Suprapubic skin (tissue), 4 donors: ENCODE results near the gene GLIS2. TPM values are rescaled to one million over a fixed set of nuclear protein-coding genes. Genes with fewer than 3 reads are reported as not detected.
A peak's percentile ranks its signal among the peaks of the same experiment; 100 is the strongest.

Source experiments
- DNase-seq, 2 donors: peaks; one replicate each; pipeline ENCODE4 v3.0.0-alpha.2; 2019; ENCODE audit warnings: low spot score in 2 of 2
- H3K27ac ChIP-seq: fragments of 200-600 bp; sonication (generic); one replicate; pipeline ENCODE4 v1.5.1; 2019
- H3K27me3 ChIP-seq: fragments of 200-600 bp; sonication (generic); one replicate; pipeline ENCODE4 v1.5.1; 2019
- H3K36me3 ChIP-seq: fragments of 200-600 bp; sonication (generic); one replicate; pipeline ENCODE4 v1.5.1; 2019
- H3K4me1 ChIP-seq: fragments of 200-600 bp; sonication (generic); one replicate; pipeline ENCODE4 v1.5.1; 2019
- H3K4me3 ChIP-seq: fragments of 200-600 bp; sonication (generic); one replicate; pipeline ENCODE4 v1.5.1; 2019; ENCODE audit warnings: mild to moderate bottlenecking
- H3K9me3 ChIP-seq: fragments of 200-600 bp; sonication (generic); one replicate; pipeline ENCODE4 v1.5.1; 2019
- EP300 ChIP-seq: sonication (generic); formaldehyde crosslinking; IDR thresholded peaks from one replicate; pipeline ENCODE4 v1.6.1; 2017; ENCODE audit warnings: antibody characterized with exemption
- POLR2A ChIP-seq, 2 donors: fragments of 450-650 bp; IDR thresholded peaks; one replicate each; pipeline ENCODE4 v1.6.1; 2017; ENCODE audit warnings: antibody characterized with exemption in 2 of 2, mild to moderate bottlenecking in 2 of 2, moderate library complexity in 2 of 2
- POLR2AphosphoS5 ChIP-seq, 3 donors: sonication (generic); formaldehyde crosslinking; IDR thresholded peaks; one replicate each; pipeline ENCODE4 v1.6.1; 2017; ENCODE audit warnings: antibody characterized with exemption in 3 of 3
- WGBS: methylation state at CpG from one replicate; pipeline ENCODE4 v1.1.5; 2018; 5-methylcytosine and 5-hydroxymethylcytosine counted together
- total RNA-seq, 4 donors: library from RNA; depleted of rRNA; stranded (reverse); fragments of >200 nt; gene quantifications; one replicate each; pipeline ENCODE4 v1.1.0, GENCODE V29; 2016
- TF ChIP-seq, protein P1 (sequence below), 2 donors: fragments of 200-600 bp in 1 of 2; fragments of 450-650 bp in 1 of 2; sonication (generic) in 1 of 2; IDR thresholded peaks; one replicate each; pipeline ENCODE4 v1.5.1; 2016 to 2019; ENCODE audit warnings: antibody characterized with exemption in 2 of 2, mild to moderate bottlenecking in 1 of 2, moderate library complexity in 1 of 2

GLIS2 gene
- total RNA-seq, 4 donors from 2014 or later, result 1.1 to 3.1 (median 2.3) TPM

DNA sequence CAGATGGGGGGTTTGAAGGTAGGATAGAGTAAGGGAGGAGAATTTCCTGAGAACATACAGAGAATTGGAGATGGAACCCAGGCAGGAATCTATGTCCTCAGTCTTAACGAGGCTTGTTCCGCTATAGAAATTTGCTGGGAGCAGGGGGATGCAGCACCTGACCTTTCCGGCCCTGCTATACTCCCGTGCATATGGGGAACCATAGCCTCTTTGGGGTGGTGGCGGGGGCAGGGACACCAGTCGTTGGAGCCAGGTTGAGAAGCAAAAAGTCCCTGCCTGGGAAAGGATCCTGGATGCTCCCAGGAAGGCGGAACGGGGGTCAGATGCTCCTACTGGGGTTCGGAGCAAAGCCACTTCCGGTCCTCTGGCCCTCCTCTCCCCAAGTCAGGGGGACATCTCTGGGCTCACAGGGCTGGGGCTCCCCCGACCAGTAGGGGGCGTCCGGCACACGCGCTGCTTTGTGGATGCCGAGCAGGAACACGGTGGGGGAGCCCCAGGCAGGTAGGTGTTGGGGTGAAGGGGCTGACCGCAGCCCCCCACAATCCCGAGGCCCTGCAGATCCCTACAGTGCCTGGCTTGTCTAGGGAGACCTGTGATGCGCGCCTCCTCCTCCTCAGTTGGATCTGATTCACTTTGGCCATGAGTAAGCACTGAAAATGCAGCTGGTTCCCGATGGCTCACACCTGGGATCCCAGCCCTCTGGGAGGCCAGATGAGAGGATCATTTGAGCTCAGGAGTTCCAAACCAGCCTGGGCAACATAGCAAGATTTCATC is 27.5 kb upstream of the GLIS2 start:
- no peak overlapping the region for H3K4me3 ChIP-seq

DNA sequence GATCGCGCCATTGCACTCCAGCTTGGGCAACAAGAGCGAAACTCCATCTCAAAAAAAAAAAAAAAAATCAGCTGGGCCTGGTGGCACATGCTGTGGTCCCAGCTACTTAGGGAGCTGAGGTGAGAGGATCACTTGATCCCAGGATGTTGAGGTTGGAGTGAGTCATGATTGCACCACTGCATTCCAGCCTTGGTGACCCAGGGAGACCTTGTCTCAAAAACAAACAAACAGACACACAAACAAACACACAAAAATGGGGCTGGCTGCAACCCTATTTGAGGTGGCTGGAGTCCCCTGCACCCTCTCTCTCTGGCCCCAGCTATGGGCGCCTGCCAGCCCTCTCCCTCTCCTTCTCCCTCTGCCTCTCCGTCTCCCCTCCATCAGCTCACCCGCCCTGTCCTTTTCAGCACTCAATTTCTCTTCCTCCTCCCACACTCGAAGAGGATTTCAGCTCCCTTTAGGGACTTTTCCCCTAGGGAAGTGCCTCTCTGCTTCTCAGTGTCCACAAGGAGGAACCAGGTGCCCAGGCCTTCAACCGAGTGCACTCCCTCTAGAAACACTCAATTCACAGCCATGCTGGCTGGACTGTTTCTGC is 25.5 kb upstream of the GLIS2 start:
- TF ChIP-seq POLR2A (IDR thresholded peaks at IDR 0.05) (no peak), POLR2AphosphoS5 (IDR thresholded peaks at IDR 0.05) (no peak), EP300 (no peak)
- TF ChIP-seq, protein P1, sequence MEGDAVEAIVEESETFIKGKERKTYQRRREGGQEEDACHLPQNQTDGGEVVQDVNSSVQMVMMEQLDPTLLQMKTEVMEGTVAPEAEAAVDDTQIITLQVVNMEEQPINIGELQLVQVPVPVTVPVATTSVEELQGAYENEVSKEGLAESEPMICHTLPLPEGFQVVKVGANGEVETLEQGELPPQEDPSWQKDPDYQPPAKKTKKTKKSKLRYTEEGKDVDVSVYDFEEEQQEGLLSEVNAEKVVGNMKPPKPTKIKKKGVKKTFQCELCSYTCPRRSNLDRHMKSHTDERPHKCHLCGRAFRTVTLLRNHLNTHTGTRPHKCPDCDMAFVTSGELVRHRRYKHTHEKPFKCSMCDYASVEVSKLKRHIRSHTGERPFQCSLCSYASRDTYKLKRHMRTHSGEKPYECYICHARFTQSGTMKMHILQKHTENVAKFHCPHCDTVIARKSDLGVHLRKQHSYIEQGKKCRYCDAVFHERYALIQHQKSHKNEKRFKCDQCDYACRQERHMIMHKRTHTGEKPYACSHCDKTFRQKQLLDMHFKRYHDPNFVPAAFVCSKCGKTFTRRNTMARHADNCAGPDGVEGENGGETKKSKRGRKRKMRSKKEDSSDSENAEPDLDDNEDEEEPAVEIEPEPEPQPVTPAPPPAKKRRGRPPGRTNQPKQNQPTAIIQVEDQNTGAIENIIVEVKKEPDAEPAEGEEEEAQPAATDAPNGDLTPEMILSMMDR (IDR thresholded peaks at IDR 0.05), result no peak
- Histone ChIP-seq H3K27me3 (peaks cover 2% of the 10 kb centered on the region), H3K4me1 (peaks cover 28% of the 10 kb centered on the region), H3K36me3 (no peaks in the 10 kb centered on the region), H3K9me3 (no peaks in the 10 kb centered on the region), H3K4me3 (no peak overlapping the region), H3K27ac (no peak overlapping the region)
- WGBS, result 83% methylated on average over 8 of the region's 8 CpGs
- DNase-seq, result no peak

More for the DNA sequence above, 27.5 kb upstream of the GLIS2 start:
- Histone ChIP-seq H3K4me1 (peaks cover 15% of the 10 kb centered on the region), H3K27me3 (peaks cover 7% of the 10 kb centered on the region), H3K9me3 (no peaks in the 10 kb centered on the region), H3K27ac (no peak overlapping the region), H3K36me3 (no peaks in the 10 kb centered on the region)
- 14% methylated on average over 17 of the region's 22 CpGs for WGBS
- peak; percentile 86 to 89 for DNase-seq
- TF ChIP-seq, protein P1 (IDR thresholded peaks at IDR 0.05), result peak; percentile 82 to 93
- TF ChIP-seq POLR2A (IDR thresholded peaks at IDR 0.05) (no peak), POLR2AphosphoS5 (IDR thresholded peaks at IDR 0.05) (no peak)

DNA sequence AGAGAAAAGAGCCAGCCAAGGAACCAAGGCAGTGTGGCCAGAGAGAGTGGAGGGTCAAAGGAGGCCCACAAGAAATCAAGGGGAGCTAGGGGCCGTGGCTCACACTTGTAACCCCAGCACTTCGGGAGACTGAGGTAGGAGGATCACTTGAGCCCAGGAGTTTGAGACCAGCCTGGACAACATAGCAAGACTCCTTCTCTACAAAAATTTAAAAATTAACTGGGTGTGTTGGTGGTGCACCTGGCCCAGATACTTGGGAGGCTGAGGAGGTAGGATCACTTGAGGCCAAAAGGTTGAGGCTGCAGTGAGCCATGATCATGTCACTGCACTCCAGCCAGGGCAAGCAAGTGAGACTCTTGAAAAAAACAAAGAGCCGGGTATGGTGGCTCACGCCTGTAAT is 24.2 kb upstream of the GLIS2 start:
- TF ChIP-seq POLR2AphosphoS5 (IDR thresholded peaks at IDR 0.05), result no peak
- no peak for TF ChIP-seq POLR2A (IDR thresholded peaks at IDR 0.05)
- no peak for TF ChIP-seq EP300
- TF ChIP-seq, protein P1 (IDR thresholded peaks at IDR 0.05), result no peak
- no peak overlapping the region for H3K27ac ChIP-seq
- H3K4me3 ChIP-seq, result no peak overlapping the region
- WGBS, result 86% methylated on average over 4 of the region's 4 CpGs
- H3K36me3 ChIP-seq, result no peaks in the 10 kb centered on the region
- H3K9me3 ChIP-seq, result no peaks in the 10 kb centered on the region
- DNase-seq, result no peak
- H3K4me1 ChIP-seq, result peaks cover 28% of the 10 kb centered on the region
- no peaks in the 10 kb centered on the region for H3K27me3 ChIP-seq

DNA sequence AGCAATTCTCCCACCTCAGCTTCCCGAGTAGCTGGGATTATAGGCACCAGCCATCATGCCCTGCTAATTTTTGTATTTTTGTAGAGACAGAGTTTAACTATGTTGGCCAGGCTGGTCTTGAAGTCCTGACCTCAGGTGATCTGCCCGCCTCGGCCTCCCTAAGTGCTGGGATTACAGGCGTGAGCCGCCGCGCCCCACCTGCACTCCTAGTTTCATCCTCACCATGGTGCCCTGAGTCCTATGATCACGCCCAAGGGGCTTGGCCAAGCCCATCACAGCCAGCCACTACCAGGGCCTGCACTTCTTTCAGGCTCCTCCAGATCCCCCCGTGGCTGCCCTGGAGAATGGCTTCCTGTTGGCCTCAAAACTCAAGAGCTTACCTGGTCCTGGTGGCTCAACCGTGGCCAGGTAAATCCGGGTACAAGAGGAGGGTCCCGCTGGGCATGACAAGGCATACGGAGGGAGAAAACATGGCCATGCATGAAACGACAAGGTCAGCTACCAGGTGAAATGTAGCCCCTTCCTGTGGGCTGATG is 22.6 kb upstream of the GLIS2 start:
- no peaks in the 10 kb centered on the region for H3K9me3 ChIP-seq
- WGBS, result 69% methylated on average over 12 of the region's 14 CpGs
- H3K4me1 ChIP-seq, result peaks cover 31% of the 10 kb centered on the region
- TF ChIP-seq, protein P1 (IDR thresholded peaks at IDR 0.05), result no peak
- TF ChIP-seq POLR2AphosphoS5 (IDR thresholded peaks at IDR 0.05), result no peak
- no peak for TF ChIP-seq EP300
- no peak for TF ChIP-seq POLR2A (IDR thresholded peaks at IDR 0.05)
- no peaks in the 10 kb centered on the region for H3K27me3 ChIP-seq
- no peak overlapping the region for H3K27ac ChIP-seq
- H3K36me3 ChIP-seq, result no peaks in the 10 kb centered on the region
- DNase-seq, result no peak
- H3K4me3 ChIP-seq, result no peak overlapping the region

GRCh38 chr16:4293822-4294457 is 21.9 kb upstream of the GLIS2 start:
- peaks cover 34% of the 10 kb centered on the region for H3K4me1 ChIP-seq
- no peak for DNase-seq

More at GRCh38 chr16:4293822-4294457, 21.9 kb upstream of the GLIS2 start:
- 10% methylated on average over 11 of the region's 20 CpGs for WGBS
- TF ChIP-seq, protein P1 (IDR thresholded peaks at IDR 0.05), result no peak
- Histone ChIP-seq H3K9me3 (no peaks in the 10 kb centered on the region), H3K36me3 (no peaks in the 10 kb centered on the region), H3K27ac (peak overlapping the region; percentile 15), H3K4me3 (no peak overlapping the region), H3K27me3 (no peaks in the 10 kb centered on the region)
